Measurements from ENCODE around the gene GJB3. TPM values are rescaled to one million over a fixed set of nuclear protein-coding genes. Genes with fewer than 3 reads are reported as not detected.

The GJB3 gene
- total RNA-seq, 4 donors from 2014 or later, result not detected

DNA sequence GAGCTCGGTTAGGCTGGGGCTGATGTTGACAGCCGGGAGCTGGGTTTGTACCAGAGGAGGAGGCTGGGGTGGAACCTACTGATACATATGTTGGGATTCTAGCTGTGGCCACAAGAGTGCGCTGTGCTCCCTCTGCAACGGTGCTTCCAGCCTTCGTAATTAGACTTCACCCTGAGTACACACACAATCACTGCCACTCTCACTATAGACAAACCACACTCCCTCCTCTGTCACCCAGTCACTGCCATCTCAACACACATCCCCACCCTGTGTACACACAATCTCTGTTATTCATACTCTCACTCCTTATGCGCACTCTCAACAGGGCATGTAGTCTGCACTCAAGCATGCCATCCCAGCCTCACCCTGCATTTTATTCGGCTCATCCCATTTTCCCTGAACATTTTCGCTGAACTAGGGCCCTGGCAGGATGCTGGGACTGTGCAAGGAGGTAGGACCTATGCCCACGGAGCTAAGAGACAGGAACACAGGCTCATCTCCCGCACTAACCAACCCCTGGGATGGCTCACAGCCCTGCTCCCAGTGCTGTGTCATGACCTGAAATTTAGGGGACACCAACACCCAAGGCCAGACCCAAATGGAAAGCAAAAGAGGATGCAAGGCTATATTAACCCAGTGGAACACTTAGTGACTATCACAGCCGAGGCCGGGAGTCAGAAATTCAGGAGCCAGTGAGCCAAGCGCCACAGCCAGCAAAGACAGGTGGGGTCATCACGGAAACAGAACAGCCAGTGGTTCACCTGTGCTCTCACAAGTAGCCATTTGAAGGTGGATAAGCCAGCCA, 5.7 kb downstream of the GJB3 start:
- DNase-seq (ENCODE audit: low spot score), result no peak
- TF ChIP-seq, protein P1, sequence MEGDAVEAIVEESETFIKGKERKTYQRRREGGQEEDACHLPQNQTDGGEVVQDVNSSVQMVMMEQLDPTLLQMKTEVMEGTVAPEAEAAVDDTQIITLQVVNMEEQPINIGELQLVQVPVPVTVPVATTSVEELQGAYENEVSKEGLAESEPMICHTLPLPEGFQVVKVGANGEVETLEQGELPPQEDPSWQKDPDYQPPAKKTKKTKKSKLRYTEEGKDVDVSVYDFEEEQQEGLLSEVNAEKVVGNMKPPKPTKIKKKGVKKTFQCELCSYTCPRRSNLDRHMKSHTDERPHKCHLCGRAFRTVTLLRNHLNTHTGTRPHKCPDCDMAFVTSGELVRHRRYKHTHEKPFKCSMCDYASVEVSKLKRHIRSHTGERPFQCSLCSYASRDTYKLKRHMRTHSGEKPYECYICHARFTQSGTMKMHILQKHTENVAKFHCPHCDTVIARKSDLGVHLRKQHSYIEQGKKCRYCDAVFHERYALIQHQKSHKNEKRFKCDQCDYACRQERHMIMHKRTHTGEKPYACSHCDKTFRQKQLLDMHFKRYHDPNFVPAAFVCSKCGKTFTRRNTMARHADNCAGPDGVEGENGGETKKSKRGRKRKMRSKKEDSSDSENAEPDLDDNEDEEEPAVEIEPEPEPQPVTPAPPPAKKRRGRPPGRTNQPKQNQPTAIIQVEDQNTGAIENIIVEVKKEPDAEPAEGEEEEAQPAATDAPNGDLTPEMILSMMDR (IDR thresholded peaks at IDR 0.05), result no peak
- ATAC-seq (ENCODE audit: low FRiP score), result peak; percentile 48

DNA sequence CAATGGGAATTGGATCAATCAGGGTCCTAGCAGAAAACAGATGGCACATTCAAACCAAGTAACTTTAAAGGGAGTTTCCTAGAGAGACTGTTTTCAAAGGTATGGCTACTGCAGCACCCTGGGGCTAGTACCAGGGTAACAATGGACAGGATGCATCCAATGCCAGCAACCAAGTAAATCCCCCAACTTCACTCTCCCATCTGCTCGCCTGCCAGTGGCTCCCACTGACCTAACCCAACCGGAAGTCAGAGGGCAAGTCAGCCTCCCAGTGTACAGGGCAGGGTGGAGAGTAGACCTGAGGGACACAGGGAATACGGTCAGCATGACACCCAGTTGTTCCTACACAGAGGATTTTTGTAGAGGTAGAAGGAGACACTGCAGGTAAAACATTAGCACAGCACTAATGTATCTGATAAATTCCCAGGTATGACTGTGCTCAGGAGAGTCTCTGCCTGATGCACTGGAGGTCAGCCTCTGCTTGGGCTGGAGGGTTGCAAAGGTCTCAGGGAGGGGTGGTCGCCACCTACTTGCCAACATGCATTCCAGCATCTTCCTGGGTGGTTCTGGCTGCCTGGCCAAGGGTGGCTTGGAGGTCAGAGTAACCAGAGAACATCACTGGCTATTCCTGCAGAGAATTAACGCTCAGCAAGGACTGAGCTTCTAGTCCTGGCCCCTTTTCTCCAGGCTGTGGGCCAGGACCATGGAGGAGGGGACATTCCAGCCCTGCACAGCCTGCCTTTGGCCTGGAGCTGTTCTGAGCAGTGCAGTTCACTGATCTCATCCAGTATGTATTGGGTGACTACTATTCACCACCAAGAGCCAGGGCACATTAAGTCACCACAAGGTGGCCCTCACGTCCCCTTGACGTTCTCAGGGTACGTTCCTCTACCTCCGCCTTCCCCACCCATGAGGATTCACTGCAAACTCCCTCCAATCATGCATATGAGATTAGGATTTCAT, 6.7 kb downstream of the GJB3 start:
- TF ChIP-seq, protein P1 (IDR thresholded peaks at IDR 0.05), result no peak
- DNase-seq (ENCODE audit: low spot score) (no peak), ATAC-seq (ENCODE audit: low FRiP score) (no peak)

DNA sequence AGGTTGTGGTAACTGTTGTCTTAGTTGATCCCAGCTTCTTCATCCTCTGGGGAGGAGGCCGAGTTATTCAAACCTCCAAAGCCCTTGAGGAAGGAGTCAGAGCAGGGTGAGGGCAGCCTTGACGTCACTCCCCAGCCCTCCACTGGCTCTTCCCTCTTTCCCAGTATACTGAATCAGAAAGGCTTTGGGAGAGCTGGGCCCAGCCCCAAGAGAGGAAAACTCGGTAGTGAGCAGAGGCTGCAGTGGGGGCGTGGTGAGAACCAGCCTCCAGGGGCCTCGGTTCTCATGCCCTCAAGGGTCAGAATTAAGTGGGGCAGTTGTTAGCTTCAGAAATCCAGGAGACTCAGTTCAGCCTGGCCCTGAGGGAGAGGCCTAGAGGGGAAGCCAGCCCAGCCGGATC, 10.0 kb downstream of the GJB3 start:
- no peak for ATAC-seq (ENCODE audit: low FRiP score)
- DNase-seq (ENCODE audit: low spot score), result no peak
- TF ChIP-seq, protein P1 (IDR thresholded peaks at IDR 0.05), result no peak

DNA sequence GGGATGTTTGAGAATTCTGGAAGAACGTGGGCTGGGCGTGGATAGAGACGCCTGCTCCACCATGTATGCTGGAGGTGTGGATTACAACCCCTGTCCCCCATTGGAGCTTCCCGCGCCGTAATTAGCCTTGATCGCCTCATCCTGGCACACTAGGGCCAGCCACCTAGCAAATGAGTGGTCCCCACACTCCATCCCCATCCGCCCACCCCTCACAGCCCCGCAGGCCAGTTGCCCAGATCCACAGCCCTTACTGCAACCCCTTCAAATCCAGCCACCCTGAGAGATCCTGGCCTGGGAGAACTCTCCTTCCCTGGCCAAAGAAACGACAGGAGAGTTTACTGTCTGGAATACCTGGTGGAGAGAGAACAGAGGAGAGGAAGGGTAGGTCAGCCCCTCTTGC, 11.4 kb downstream of the GJB3 start:
- no peak for ATAC-seq (ENCODE audit: low FRiP score)
- TF ChIP-seq, protein P1 (IDR thresholded peaks at IDR 0.05), result no peak
- no peak for DNase-seq (ENCODE audit: low spot score)

DNA sequence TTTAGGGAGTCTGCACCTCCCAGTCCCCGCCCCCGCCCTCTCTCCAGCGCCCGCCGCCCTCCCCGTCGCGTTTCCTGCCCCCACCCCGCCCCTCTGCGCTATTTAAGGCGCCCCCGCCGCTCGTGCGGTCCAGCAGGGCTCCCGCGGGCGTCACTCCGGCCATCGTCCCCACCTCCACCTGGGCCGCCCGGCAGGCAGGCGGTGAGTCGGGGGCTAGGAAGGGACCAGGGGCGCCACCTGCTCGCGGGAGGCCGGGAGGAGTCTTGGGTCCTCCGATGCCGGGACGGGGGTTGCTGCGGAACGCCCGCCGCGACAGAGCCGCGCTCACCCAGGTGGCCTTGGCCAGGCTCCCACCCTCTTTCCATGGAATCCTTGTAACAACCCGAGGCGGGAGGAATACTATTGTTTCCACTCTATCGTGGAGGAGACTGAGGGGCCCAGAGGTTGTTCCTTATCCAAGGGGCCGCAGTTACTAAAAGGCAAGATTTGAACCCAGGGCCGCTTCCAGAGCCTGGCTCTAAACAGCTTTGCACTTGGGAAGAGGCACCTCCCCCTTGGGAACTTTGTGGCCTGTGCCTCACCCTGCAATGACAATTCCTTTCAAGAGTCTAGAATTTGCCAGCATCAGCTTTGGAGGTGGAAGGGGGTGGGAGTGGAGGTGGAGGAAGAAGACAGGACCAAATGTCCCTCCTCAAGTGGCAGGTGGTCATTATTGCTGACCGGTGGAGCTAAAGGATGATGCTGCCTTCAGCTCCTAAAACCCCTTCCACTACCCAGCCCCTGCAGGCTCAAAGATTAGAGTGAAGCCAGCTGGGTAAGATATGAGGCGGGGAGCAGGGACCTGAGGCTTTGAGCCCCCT, 12.1 kb downstream of the GJB3 start, which contains the start of gene GJA4:
TSS of gene GJA4 (plus strand) at position 132 of the 860 bp plus-strand sequence. CDS start 1,215 bp downstream, outside the sequence.
- DNase-seq (ENCODE audit: low spot score) (no peak), ATAC-seq (ENCODE audit: low FRiP score) (no peak)
- TF ChIP-seq, protein P1 (IDR thresholded peaks at IDR 0.05), result no peak

DNA sequence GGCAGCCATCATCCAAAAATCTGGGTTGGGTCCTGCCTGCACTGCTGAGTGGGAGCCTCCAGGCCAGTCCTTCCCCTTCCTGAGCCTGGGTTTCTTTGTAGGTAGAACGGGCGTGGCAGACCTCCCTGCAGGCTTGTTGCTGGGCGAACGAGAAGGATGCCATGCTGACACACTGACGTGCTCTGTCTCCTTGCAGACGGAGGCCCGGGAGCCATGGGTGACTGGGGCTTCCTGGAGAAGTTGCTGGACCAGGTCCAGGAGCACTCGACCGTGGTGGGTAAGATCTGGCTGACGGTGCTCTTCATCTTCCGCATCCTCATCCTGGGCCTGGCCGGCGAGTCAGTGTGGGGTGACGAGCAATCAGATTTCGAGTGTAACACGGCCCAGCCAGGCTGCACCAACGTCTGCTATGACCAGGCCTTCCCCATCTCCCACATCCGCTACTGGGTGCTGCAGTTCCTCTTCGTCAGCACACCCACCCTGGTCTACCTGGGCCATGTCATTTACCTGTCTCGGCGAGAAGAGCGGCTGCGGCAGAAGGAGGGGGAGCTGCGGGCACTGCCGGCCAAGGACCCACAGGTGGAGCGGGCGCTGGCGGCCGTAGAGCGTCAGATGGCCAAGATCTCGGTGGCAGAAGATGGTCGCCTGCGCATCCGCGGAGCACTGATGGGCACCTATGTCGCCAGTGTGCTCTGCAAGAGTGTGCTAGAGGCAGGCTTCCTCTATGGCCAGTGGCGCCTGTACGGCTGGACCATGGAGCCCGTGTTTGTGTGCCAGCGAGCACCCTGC, 13.2 kb downstream of the GJB3 start:
- TF ChIP-seq, protein P1 (IDR thresholded peaks at IDR 0.05), result no peak
- DNase-seq (ENCODE audit: low spot score) (no peak), ATAC-seq (ENCODE audit: low FRiP score) (no peak)
